NCI-H2171 (cell line): ENCODE results near the gene MCHR1.
"Not testable (repeated sequence)": the region's sequence is repeated elsewhere in the genome, so short reads cannot be mapped to it uniquely, and the experiment has no call there.

Source experiments
- DNase-seq: peaks from one replicate; lab custom pipeline; 2025; lab: John Stamatoyannopoulos, UW

The MCHR1 gene

DNA sequence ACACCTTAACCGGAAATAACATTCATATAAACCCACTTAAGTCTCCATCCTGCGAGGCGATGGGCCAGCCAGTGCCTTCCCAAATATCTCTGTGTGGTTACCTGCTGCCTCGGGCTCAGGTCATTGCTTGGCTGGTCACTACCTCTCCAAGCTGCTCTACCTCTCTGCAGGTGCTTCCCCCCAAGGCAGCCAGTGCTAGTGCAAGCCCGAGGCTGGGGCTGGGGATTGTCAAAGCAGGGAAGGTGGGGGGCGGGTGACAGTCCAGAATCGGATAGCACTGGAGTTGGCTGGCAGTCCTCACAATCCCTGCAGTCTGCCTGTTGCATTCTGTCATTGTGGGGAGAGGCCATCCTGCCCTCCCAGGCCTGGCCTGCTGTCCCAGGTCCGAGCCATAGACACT lies 11.1 kb downstream of the MCHR1 start:
- DNase-seq, result no peak

DNA sequence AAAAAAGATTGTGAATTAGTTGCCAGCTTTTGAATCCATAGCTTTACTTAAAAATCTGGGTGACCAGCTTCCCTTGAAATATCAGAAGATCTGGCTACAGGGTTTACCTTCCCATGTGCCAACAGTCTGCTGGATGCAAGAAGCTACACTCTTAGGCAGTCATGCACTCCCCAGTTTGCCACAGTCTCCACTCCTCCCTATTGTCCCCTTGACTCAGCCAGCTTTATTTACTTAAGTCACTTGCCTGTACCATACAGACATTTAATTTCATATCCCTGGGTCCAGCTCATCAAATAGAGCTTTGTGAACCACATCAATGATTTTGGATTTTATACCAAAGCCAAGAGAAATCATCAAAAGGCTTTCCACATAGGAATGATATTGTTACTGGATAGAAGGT lies 12.2 kb downstream of the MCHR1 start:
- no peak for DNase-seq

DNA sequence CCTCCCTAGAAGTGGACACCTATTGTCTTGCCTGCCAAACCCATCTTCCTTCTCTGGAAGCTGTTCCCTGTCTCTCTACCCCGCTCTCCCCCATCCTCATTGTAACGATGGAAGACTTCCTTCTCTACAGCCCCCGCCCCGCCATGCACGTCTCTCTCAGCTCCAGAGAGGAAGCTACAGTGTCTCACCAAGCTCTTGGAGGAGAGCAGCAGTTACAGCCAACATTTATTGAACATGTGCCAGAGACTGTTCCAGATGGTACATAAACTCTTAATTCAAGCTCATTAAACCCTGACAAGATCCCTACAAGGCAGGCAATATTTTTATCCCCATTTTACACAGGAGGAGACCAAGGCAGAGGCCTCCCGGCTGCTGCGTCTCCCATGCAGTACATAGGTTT lies 15.1 kb downstream of the MCHR1 start:
- peak; percentile 79 for DNase-seq

DNA sequence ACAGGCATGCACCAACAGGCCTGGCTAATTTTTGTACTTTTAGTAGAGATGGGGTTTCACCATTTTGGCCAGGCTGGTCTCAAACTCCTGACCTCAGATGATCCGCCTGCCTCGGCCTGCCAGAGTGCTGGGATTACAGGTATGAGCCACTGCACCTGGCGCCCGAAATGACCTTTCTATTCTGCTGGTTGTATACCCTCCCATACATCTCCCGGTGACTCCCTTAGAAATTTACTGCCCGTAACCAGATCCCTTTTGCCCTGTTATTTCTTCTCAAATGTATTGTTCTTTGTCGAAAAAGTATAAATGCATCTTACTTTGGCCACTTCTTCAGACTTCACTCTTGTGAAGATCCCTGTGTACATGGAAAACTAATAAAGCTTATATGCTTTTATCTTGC lies 22.0 kb downstream of the MCHR1 start:
- DNase-seq, result no peak

DNA sequence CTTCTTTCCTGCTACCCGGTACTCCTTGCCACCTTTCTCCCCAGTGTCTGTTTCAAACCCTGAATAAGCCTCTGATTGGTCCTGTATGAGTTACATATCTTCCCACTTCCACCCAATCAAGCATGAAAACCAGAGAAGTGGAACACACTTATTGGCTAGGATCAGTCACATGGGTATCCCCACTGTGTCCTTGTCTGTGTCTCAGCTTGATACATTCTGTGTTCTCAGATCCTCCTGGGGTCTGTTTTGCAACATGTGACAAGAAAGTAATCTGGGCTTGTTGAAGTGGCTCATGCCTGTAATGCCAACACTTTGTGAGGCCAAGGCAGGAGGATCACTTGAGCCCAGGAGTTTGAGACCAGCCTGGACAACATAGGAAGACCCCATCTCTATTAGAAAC lies 23.9 kb downstream of the MCHR1 start:
- peak; percentile 86 for DNase-seq

DNA sequence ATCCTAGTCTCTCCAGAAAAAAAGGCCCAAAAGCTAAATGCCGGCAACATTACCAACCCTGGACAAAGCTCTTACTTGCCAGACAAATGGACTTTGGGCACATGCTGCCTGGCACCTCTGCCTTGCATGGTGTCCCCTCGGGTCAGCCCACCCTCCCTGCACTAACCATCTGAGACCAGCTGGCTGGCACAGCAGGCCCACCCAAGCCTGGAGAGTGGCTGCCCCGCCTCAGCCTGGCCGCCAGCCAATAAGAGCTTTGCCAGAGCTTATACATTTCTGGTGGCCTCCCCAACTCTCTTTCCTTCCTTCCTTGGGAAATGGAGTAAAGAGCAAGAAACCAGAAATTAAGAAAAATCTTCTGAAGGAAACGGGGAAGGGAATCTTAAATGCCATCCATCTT lies 24.5 kb downstream of the MCHR1 start:
- peak; percentile 67 for DNase-seq

DNA sequence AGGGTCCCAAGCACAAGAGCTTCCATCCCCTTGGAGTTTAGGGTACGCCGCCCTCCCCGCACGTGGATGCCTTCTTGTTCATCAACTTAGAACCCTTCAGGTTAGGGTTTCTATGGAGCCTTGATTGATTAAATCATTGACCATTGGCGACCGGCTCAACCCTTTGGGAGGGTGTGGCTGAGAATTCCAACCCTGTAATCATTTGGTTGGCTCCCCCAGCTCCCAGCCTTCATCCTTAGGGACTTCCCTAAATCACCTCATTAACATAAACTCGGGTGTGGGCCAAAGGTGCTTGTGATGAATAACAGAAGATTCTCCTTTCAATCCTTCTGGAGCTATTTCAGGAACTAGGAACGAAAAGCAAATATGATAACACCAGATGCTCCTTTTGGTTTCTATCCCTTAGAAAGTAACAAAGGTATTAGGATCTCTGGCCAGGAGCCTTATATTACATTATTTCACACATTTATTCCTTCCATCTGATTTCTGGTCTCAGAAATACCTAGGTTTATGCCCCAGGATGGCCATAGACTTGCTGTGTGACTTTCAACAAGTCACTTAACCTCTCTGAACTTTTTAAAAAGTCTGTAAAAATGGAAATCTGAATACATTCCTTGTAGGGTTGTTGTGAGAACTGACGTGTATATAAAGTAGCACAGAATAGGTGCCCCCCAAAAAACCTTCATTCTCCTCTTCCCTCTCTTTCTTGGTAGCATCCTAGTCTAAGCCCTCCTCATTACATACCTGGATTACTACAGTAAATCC lies 26.8 kb downstream of the MCHR1 start:
- no peak for DNase-seq

DNA sequence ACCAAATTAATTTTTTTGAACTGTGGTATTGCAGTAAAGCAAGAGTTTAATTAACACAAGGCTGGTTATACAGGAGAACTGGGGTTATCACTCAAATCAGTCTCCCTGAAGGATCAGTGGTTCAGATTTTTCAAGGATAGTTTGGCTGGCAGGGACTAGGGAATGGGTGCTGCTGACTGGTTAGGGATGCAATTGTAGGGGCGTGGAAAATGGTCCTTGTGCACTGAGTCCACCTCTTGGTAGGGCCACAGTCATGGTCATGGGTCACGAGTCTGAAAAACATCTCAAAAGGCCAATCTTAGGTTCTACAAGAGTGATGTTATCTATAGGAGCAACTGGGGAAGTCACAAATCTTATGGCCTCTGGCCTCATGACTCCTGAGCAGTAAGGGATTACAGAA lies 27.9 kb downstream of the MCHR1 start:
- DNase-seq, result no peak

DNA sequence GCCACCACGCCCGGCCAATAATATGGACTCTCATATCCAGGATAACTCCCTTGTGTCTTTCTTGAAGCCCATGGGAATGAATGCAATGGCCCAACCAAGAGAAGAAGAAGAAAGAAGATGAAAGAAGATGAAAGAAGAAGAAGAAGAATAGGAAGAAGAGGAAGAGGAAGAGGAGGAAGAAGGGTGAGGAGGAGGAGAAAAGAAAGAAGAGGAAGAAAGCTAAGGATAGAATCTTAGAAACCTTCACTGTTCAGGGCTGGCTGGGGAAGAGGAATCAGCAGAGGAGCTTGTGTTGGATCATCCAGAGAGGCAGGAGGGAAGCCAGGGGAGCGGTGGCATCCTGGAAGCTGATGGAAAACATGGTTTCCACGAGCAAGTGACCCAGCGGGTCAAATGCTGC lies 28.9 kb downstream of the MCHR1 start:
- DNase-seq, result no peak

DNA sequence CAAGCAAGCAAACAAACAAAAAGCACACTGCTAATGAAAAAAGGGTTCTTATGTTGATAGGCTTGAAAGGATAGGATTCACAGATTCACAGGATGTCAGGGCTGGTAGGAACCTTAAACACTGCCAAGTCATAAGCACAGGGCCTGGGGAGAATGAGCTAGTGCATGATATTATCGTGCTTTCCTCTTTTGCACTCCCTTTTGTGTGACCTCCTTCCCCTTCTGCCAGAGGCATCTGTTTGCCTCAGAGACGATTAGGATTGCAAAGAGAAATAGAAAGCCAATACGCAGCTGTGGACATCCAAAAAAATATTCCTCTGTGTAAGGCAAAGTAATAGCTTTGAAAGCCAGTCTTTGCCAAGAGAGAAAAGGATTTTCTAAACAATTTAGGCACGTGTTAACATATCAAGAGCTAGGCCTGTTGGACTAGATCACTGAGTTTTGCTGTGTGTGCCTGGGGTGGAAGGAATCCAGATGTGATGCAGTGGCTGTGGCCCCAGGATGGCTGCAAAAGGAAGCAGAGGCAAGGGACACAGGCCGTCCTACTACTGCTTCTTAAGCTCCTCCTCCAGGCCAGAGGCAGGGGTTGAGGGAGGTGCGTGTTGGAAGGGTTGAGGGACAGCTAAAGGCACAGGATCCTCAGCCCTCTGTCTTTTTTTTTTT lies 30.6 kb downstream of the MCHR1 start:
- peak; percentile 43 for DNase-seq

DNA sequence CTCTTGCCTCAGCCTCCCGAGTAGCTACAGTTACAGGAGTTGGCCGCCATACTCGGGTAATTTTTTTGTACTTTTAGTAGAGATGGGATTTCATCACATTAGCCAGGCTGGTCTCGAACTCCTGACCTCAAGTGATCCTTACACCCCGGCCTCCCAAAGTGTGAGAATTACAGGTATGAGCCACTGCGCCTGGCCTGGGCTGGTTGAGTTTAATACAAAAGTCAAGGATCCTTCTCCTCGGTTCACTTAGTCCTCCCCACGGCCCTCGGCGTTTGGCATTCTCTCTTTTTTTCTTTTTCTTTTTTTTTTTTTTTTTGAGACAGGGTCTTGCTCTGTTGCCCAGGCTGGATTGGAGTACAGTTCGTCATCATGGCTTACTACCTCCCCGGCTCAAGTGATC lies 33.0 kb downstream of the MCHR1 start:
- DNase-seq, result no peak

DNA sequence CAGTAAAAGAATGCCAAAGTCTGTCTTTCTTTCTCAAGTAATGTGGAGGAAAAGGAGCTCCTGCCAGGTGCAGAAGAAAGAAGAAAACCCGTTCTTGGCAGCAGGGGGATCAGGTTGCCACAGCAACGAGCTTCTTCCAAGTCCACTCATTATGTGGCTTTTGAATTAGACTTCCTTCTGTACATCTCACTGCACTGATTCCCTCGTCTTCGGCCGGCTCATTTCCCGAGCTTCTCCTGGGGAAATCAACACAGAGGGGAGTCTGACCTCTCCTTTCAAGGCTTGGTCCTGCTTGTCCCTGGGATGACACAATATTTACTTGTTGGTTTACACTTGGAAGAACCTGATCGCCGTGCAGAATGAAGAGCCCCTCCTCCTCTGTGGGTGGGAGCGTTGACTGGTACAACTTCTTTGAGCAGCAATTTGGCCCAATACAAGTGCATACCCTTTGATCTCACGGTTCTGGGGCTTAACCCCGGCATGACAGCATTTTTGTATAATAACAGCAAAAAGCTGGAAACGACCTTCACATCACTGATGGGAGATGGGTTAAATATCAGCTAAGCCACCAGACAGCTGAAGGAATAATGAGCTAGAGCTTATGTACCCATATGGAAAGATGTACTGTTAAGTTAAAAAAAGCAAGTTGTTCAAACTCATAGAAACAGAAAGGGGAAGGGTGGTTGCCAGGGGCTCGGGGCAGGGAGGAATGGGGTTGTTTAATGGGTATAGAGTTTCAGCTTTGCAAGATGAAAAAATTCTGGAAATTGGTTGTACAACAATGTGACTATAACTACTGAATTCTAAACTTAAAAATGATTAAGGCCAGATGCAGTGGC lies 35.4 kb downstream of the MCHR1 start:
- DNase-seq, result no peak

DNA sequence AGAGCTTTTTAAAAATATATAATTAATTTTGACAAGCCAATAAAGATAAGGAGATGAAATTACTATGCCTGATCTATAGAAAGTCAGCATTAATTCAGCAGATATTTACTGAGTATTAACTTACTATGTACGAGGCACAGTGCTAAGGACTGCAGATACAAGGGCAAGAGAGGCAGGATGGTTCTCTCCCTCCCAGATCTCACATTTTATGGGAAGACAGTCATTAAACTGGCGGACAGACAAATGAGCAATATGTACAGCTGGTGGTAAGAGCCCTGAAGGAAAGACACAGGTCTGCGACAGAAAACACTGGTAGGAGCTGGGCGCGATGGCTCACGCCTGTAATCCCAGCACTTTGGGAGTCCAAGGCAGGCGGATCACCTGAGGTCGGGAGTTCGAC lies 36.8 kb downstream of the MCHR1 start:
- DNase-seq, result no peak

DNA sequence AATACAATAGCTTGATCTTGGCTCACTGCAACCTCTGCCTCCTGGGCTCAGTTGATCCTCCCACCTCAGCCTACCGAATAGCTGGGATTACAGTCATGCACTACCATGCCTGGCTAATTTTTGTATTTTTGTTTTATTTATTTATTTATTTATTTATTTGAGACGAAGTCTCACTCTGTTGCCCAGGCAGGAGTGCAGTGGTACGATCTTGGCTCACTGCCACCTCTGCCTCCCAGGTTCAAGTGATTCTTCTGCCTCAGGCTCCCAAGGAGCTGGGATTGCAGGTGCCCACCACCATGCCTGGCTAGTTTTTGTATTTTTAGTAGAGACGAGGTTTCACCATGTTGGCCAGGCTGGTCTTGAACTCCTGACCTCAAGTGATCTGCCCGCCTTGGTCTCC lies 38.4 kb downstream of the MCHR1 start:
- DNase-seq, result not testable (repeated sequence)

DNA sequence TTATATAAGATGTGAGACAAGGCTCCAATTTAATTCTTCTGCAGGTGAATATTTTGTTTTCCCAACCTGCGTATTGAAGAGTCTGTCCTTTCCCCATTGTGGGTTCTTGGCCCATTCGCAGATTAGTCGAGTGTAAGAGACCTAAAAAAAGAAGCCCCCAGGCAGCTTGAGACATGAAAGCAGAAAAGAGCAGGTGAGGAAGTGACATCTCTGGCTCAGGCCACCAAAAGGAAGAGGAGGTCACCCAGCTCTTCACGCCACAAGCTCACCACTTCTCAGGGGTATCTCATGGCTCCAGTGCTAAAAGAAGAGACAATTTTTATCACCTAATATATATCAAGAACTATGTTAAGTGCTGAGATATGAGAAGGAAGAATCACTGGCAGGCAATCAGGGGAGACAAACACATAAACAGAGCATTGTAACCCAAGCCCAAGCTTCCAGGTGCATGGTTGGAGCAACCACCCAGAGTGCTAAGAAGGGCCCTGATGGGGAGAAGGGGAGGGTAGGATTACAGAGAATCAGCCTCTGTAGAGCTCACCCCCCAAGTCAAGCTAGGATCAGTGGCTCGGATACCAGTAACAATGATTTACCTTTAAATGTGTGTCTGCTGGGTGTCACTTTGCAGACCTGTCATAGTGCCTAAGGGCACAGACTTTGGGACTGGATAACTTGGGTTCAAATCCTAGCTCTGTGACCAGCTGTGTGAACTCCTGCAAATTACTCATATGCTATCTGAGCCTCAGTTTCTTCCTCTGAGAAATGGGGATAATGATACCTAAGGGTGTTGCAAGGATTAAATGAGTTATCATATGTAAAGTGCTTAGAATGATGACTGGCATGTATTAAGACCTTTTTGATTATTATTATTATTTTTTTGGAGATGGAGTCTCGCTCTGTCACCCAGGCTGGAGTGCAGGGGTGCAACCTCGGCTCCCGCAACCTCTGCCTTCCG lies 39.2 kb downstream of the MCHR1 start:
- DNase-seq, result peak; percentile 37

DNA sequence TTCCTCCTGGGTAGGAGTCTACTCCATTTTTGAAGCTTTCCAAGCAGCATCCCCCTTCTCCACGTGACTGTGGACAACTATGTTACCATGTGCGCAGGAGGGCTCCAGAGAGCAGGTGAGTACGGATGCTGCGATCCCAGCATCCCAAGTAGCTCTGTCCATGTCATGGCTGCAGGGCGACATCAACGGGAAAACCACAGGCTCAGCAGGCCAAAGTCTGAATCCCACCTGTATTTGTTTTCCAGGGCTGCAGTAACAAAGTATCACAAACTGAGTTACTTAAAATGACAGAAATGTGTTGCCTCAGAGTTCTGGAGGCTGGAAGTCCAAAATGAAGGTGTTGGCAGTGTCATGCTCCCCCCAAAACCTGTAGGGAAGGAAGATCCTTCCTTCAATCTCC lies 40.3 kb downstream of the MCHR1 start:
- DNase-seq, result no peak

DNA sequence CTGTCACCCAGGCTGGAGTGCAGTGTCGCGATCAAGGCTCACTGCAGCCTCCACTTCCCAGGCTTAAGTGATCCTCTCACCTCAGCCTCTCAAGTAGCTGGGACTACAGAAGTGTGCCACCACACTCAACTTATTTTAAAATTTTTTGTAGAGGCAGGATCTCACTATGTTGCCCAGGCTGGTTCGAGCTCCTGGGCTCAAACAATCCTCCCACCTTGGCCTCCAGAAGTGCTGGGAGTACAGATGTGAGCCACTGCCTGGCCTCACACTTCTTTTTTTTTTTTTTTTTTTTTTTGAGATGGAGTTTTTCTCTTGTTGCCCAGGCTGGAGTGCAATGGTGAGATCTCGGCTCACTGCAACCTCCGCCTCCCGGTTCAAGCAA lies 40.9 kb downstream of the MCHR1 start:
- DNase-seq, result not testable (repeated sequence)

DNA sequence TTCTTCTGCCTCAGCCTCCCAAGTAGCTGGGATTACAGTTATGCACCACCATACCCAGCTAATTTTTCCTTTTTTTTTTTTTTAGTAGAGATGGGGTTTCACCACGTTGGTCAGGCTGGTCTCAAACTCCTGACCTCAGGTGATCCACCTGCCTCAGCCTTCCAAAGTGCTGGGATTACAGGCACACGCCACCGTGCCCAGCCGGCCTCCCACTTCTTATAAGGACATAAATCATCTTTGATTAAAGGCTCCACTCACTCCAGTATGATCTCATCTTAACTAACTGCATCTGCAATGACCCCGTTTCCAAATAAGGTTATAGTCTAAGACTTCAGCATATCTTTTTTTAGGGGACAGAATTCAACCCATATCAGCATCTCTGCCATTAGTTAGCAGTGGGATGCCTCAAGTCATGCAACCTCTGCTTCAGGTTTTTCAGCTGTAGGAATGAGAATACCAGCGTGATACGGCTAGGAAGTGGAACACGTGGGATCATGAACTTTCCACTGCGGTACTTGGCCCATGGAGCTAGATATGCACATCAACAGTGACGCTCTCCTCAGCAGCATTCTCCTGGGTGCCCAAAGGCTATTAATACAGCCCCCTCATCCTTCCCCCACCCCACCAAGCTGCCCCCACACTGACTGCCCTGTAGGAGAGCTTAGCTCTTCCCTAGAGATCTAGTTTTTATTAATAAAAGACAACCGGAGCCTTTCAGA lies 41.4 kb downstream of the MCHR1 start:
- no peak for DNase-seq

DNA sequence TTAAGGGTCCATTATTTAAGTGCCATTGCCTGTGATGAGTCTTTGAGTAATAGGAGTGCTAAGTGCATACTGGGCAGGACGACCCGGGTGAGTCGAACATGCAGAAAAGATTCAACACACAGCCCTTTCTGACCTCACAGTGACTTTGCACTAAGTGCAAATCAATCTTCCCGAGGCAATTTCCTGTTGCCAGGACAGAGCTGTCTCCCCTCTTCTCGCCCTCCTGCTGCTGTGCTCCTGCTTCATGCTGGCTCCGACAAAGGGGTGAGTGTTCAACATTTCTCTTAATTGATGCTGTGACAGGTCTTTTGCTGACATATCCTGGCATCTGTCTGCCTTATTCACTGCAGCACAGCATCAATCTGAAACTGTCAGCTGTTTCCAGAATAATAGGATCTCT lies 42.0 kb downstream of the MCHR1 start:
- peak; percentile 68 for DNase-seq

DNA sequence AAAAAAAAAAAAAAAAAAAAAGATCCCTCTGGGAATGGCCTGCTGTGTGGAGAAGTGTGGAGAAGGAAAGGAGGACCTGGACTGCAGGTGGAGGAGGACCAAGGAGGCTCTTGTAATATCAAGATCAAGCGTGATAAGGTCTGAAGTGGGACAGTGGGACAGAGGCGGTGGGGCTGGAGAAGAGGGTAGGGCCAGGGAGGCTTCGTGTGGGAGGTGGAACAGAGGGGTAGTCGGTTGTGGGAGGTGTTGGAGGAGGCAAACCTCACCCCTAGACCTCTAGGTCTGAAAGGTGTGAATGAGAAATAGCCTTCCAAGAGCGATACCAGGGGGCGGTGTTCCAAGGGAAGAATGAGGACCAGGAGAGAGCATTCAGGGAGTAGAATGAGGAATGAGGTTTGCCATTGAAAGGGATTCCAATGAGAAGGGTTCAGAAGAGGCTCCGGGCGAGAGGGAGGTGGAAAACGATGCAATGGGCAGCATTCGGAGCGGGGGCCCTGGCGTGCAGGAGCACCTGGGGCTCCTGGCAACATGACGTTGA lies 44.2 kb downstream of the MCHR1 start:
- DNase-seq, result no peak

DNA sequence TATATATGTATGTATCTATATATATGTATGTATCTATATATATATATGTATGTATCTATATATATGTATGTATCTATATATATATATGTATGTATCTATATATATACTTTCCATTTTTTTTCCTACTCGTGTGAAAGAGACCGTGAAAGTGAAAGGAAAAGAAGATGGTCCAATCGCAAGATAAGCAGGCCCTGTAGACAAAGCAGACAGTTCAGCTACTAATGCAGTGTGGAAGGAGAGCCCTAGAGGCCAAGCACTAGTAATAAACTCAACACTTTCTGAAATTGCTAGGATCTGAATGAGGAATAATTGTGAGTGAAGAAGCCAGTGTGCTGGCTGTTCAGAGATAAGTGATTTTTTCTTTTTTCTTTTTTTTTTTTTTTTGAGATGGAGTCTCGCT lies 47.2 kb downstream of the MCHR1 start:
- no peak for DNase-seq
